HG02840 (cell line): ENCODE measurements around the gene LRBA.
"Not testable (repeated sequence)": the region's sequence is repeated elsewhere in the genome, so short reads cannot be mapped to it uniquely, and the experiment has no call there.

Source experiments
- ATAC-seq: cut with Tn5 transposase; IDR thresholded peaks from one replicate; pipeline ENCODE4 v1.9.1; 2021; ENCODE audit warnings: mild to moderate bottlenecking, moderate library complexity, moderate number of reproducible peaks; ENCODE audit not compliant: unreplicated experiment, low FRiP score

The LRBA gene

DNA sequence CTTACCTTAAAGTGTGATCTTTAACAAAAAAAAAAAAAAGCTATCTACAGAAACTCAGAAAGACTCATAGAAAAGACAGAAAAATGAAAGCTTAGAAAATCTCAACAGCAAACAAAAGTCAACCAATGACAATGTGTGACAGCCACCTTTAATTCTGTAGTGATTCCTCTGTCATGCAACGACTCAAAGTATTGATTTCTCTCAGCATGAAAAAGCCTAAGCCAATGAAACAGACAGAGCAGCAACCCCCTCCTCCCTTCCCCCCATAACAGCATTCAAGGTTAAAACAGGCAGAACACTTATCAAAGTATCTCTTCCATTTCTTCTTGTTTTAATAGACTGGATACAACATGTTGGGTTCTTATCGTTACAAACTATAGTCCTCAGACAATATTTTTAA is 320.6 kb downstream of the LRBA start:
- ATAC-seq: no peak

DNA sequence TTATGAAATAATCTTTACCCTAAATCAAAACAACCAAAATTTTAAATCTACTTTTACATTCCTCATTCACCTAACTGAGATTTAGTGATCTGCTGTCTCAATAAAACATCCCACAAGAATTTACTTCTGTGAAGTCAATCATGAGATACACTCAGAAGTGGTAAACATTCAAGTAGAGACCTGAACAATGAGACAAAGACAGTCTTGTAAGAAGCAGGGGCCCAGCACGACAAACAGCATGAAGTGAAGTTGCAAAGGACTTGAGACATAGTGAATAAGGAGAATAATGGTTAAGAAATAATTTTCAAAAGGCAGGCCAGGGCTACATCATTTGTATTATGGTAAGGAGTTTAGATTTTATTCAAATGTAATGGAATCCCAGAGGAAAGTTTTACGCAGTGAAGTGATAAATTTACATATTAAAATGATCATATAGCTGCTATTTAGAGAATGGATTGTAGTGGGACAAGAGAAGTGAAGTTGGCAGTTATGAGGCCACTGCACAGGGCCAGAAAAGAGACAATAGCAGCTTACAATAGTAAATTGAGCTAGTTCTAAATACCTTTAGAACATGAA is 331.2 kb downstream of the LRBA start:
- no peak for ATAC-seq

GRCh38 chr4:150682126-150682525 is 333.0 kb downstream of the LRBA start:
- ATAC-seq: no peak

- no peak for ATAC-seq
Observed at GRCh38 chr4:150681063-150681462, 334.0 kb downstream of the LRBA start.

DNA sequence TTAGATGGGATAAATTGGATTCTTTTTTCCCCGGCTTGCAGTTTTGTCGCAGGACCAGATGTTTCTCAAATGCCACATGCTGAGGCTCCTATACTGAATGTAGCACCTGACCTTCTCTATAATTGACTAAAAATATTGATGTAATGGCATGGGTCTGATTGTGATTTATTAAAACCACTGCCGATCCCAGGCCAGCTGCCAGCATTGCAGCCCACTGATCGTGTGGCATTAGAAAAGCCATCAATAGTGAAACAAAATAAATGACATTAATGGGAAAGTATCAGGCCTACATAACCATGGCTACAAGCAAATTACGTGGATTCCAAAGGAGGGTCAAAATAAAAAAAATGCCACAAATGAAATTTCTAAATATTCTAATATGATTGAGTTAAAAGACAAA is 334.4 kb downstream of the LRBA start:
- no peak for ATAC-seq

- ATAC-seq: no peak
Observed at GRCh38 chr4:150679765-150680343, 335.2 kb downstream of the LRBA start.

- ATAC-seq: no peak
Observed at GRCh38 chr4:150679018-150679764, 335.9 kb downstream of the LRBA start.

DNA sequence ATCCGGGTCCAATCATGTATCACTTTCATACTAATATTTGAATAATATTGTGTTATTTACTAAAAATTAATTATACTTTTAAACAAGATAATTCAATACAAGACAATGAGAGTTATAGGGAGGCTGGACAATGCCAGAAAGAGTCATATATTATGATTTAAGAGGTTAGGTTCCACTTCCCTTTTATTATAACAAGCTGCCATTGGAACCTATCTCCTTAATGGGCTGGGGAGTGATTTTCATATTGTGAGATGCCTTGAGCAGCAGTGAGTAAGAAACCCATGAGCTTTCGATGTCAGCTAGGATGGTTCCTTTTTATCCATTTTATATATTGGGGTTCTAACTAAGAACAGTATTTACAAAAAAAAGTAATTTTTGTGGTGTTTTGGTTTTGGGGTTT is 341.3 kb downstream of the LRBA start:
- ATAC-seq: no peak

GRCh38 chr4:150668824-150669223 is 346.3 kb downstream of the LRBA start:
- no peak for ATAC-seq

DNA sequence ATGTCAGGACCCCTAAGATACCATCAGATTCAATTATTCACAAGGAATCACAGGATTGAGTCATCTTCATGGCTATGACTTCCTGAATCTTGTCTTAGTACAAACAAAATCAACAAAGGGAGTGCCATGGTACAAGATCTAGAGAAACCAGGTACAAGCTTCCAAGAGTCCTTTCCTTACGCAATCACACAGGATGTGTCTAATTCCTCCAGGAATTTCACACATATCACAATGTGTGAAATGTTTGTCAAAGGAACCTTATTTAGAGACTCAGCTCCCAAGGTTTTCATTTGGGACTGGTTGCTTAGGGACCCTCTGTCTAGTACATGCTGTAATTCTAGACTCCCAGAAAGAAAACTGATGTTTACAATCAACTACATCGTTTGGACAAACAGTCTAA is 350.1 kb downstream of the LRBA start:
- ATAC-seq: no peak

DNA sequence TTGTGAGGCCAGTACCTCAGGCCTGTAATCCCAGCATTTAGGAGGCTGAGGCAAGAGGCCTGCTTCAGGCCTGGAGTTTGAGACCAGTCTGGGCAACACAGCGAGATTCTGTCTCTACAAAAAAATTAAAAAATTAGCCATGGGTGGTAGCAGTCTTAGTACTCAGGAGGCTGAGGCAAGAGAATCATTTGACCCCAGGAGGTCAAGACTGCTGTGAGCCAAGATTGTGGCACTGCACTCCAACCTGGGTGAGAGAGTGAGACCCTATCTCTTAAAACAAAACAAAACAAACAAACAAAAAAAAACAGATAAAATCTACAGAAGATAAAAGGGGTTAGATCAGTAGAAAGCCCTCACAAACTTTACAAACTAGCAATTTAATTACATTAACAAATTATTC is 352.4 kb downstream of the LRBA start:
- ATAC-seq: no peak

DNA sequence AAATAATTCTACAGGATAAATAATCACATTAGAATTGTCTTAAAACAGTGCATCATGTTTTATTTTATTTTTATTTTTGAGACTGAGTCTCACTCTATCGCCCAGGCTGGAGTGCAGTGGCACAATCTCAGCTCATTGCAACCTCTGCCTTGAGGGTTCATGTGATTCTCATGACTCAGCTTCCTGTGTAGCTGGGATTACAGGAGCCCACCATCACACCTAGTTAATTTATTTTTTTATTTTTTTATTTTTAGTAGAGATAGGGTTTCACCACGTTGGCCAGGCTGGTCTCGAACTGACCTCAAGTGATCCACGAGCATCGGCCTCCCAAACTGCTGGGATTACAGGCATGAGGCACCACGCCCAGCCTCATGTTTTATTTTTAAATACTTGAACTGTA is 353.5 kb downstream of the LRBA start:
- not testable (repeated sequence) for ATAC-seq

- ATAC-seq: not testable (repeated sequence)
Observed at GRCh38 chr4:150658258-150658657, 356.8 kb downstream of the LRBA start.

- ATAC-seq: no peak
Observed at GRCh38 chr4:150656891-150657290, 358.2 kb downstream of the LRBA start.

DNA sequence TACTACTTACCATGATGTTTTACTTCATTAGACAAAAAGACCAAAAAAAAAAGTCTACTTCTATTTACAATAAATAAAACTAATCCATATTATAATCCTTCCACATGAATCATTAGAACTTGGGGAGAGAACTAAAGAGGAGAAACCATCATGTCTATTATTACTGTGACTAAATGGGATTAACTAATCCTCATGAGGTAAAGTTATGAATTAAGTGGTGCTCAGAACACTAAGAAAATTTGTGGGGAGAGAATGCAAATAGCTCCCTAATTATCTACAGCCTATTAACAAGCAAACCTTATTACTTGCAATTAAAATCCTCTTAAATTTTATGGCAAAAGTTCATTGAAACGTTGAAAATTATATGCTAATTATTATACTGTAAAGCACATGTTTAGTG is 364.3 kb downstream of the LRBA start:
- no peak for ATAC-seq

DNA sequence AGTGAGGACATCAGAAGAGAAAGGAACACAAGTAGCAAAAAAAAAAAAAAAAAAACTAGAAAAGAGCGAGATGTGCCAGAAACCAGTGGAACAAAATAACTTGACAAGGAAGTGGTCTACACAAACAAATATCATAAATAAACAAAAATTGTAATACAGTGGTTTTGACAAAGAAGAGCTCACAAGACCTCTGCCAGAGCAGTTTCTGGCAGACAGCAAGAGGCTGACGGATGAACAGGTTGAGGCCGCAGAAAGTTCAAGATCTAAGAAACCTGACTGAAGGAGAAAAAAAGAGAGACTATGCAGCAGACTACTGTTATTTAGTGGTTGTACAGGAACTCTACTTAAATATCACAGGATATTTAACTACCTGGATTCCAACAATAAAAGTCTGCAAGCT is 367.0 kb downstream of the LRBA start:
- ATAC-seq: no peak

- no peak for ATAC-seq
Observed at GRCh38 chr4:150647008-150647407, 368.1 kb downstream of the LRBA start.

- ATAC-seq: no peak
Observed at GRCh38 chr4:150641612-150642011, 373.5 kb downstream of the LRBA start.

- no peak for ATAC-seq
Observed at GRCh38 chr4:150632639-150633038, 382.4 kb downstream of the LRBA start.

DNA sequence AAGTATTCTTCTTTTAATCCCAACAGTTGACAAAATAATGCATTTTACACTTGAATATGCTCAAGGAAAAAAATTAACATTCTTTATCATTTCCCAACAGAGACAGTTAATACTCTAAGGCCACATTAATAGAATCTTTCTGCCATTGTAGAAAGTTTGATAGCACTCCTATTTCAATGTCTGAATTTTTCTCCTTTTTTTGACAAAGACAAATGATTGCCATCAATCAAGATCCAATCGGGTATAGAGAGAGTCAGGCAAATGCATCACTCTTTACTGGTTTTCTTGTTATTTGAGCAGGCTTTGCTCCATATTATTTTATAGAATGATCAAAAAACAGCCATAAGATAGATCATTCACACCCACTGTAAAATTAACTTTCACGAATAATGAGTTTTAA is 387.0 kb downstream of the LRBA start:
- ATAC-seq: no peak

DNA sequence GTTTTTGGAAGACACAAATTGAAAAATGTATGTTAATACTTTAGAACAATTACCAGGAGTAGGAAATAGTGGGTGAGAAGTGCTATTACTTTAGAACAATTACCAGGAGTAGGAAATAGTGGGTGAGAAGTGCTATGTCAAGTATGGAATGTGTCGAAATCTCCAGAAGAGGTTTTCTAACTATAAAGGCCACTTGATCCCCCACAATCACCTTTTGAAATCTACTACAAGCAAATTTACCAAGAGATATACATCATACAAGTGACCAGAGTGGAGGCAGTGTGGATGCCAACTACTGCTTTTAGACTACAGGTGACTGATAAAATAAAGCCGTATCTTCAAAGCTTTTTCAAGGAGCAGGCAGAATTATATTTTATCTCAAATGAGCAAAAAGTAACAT is 390.1 kb downstream of the LRBA start:
- no peak for ATAC-seq

DNA sequence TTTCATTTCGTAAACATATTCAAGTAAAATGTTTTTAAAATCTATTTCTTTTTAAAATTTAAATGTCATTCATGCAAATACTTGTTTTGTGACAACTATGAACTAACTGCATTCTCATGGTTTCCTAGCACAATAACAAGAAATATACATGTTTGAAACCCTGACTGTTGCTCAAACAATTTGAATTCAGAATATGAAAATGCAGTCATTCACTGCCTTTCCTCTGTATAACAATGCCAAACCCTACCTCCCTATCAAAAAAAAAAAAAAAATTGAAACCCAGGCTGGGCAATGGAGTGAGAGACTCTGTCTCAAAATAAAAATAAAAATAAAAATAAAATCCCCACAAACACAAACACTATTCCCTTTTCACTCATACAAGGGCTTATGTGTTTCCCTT is 391.0 kb downstream of the LRBA start:
- no peak for ATAC-seq
